Ammon's horn (tissue), 1 donor: ENCODE measurements around the gene GFPT2.
A peak's percentile ranks its signal among the peaks of the same experiment; 100 is the strongest.

ENCODE experiments used
- DNase-seq: peaks from one replicate; pipeline ENCODE4 v3.0.0-alpha.2; 2016; ENCODE audit warnings: low spot score

The GFPT2 gene

DNA sequence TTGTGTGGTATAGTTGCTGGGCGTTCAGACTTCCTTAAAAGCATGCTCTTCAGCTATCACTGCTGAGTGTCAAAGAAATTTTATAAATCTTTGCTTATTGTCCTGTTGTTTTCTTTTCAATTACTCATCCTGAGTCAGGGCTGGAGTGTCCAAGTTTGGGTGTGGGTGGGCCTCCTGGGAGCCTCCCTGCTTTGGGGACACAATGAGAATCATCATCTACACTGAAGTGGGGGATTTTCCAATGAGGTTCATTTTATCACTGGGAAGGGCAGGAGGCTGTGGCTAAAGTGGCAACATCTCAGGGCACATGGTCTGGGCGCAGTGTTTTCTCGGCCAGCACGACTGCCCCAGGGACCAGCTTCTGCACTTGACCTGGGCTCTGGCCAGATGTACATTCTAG is 19.5 kb downstream of the GFPT2 start:
- DNase-seq: no peak

- no peak for DNase-seq
Observed at GRCh38 chr5:180332861-180333260, 20.3 kb downstream of the GFPT2 start.

DNA sequence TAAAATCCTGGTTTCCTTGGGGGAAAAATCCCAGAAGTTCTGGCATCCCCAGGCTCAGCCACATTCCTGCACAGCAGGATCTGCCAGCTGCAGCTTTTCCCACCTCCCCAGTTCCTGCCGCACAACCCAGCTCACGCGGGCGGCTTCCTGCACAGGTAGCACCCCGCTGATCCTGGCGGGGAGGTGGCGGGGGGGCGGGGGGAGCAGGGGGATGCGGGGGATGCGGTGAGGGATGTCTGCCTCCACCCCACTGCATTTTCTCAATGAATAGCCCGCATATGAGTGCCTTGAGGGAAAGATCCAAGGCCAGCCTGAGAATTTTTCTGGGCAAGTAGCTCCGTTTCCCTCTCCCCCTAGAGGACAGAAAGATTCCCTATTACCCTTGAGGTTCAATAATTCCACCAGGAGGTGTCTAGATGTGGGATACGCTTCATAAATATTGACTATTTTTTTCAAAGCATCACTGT is 21.1 kb downstream of the GFPT2 start:
- no peak for DNase-seq

- DNase-seq: no peak
Observed at GRCh38 chr5:180331647-180331950, 21.5 kb downstream of the GFPT2 start.

GRCh38 chr5:180330810-180331646 is 22.1 kb downstream of the GFPT2 start:
- no peak for DNase-seq

GRCh38 chr5:180330270-180330648 is 22.9 kb downstream of the GFPT2 start:
- DNase-seq: no peak

DNA sequence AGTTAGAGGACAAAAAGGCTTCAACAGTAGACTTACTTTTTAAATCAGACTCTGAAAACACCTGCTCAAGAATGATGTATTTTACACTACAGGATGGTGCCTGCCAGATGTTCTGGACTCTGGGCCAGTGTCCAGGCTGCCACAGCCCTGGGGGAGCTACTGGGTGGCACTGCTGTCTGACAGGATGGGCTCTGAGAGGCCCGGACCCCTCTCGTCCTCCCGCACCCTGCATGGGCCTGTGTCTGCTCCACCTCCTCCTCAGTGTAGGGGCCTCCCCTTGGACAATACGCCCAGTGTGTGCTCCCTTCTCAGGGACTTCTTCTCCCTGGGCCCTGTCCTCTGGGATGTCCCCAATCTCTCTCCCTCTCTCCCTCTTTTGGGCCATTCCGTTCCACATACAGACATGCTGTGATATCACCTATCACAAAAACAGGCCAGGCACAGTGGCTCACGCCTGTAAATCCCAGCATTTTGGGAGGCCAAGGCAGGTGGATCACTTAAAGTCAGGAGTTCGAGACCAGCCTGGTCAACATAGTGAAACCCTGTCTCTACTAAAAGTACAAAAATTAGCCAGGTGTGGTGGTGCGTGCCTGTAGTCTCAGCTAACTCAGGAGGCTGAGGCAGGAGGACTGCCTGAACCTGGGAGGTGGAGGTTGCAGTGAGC is 23.4 kb downstream of the GFPT2 start:
- DNase-seq: no peak

GRCh38 chr5:180329138-180329435 is 24.0 kb downstream of the GFPT2 start:
- no peak for DNase-seq

DNA sequence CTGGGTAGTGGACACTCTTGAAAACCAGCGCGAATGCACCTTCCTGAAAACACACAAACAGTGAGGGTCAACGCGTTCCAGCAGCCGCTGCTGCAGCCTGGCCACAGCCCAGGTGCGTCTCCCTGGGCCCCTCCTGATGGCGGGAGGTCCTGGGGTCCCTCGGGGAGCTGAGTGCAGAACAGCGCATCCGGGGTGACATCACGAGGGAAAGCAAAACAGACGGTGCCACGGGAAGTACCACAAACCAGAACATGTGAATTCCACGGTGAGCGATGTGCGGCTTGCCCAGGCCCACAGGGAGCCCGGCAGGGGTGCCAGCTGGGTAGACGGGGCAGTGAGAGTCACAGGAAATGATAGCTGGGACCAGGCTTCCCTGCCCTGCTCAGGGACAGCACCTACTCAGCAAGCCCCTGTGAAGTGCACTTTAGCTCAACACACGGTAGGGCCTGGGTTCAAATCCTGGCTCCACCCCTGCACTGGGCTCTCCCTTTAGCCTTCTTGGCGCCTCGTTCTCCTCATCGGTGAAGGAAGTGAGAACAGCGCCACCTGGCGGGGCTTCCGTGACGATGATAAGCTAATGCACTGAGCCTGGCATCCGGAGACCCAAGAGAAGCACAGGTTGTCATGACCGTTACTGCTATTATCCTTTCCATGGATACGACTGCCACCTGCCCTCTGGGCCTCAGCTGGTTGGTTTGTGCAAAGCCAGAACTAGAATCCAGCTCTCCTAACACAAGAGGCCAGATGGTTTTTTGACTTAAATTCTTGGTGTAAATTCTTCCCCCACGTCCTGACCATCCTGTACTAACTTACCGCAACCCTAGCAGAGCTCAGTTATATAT is 24.6 kb downstream of the GFPT2 start:
- DNase-seq: peak; percentile 83

DNA sequence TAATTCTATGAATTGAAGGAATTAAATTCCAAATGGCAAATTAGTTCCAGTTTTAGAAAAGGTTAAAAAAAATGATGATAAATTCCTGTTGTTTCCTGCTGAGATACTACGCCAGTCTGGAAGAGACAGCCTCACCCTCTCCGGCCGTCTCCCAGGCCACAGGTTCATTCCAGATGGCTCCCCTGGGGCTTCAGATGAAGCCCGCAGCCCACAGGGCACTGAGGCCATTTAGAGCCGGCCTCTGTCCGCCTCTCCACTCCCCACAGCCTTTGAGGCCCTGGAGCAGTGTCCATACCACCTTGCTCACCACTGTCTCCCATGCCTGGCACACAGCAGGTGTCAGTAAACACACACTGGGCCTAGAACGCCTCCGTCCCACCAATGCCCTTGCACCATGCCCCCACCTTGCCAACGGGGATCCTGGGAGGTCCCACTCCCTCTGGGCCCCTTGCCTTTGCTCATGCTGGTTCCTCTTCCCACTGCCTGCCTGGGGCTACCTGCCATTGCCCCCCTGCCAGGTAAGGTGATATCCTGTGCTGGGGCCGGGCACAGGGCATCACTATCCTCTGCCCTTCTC is 26.1 kb downstream of the GFPT2 start:
- DNase-seq: no peak

DNA sequence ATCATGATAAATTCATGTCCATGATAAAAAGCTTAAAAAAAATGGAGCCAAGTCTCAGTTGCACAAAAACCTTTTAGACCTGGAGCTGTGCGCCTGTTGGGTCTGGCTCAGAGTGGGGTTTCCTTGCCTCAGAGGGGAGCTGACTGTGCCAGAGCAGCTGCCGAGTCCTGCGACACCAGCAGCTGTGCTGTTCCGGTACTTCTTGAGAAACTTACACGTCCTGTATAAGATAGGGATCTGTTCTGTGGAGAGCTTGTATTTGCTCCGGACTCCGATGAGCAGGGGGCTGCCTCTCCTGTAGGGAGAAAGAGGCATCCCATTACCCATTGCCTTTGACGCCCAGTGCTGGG is 28.6 kb downstream of the GFPT2 start:
- DNase-seq: peak; percentile 37

DNA sequence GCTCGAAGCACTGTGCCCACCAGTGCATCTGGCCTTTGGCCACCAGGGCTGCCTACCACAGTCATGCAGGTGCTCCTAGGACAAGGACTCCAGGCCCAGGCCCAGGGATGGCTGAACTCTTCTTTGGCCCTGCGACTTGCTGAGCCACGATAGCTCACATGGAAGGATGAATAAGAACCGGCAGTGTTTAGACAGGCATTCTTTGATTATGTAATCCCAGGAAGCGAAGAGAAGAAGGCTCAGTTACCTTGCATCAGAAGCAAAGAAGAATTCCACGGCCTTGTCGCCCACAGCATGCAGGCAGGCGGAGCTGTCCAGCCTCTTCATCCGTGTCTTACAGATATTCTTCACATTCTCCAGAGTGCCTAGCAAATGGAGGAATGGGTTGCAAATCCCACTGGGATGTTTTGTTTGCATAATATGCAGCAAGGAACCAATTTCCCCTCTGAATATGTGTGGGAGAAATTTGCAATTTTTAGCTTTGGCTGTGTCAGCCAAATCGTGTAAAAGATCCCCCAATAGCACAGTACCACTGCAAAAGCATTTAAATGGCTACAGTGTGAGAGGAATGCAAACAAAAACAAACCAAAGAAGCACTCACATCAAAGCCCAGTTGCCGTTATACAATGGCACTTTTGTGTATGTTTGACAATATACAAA is 29.1 kb downstream of the GFPT2 start:
- DNase-seq: peak; percentile 36

DNA sequence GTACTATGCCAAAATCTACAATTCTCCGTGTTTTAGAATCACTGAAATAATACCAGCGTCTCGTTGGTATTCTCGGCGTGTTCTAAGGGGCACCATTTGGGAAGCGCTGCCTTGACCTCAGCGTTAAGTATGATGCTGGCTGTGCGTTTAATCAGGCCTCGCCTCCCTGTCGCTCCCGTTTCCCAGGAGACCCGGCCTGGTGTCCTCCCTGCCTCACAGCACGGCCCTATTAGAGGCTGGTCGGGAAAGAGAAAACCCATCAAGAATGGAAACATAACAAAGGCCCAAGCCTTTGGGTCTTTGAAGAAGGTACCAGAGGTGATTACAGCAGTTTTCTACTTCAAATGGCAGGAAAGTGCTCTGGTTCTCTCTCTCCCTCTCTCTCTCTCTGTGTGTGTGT is 30.0 kb downstream of the GFPT2 start:
- no peak for DNase-seq

DNA sequence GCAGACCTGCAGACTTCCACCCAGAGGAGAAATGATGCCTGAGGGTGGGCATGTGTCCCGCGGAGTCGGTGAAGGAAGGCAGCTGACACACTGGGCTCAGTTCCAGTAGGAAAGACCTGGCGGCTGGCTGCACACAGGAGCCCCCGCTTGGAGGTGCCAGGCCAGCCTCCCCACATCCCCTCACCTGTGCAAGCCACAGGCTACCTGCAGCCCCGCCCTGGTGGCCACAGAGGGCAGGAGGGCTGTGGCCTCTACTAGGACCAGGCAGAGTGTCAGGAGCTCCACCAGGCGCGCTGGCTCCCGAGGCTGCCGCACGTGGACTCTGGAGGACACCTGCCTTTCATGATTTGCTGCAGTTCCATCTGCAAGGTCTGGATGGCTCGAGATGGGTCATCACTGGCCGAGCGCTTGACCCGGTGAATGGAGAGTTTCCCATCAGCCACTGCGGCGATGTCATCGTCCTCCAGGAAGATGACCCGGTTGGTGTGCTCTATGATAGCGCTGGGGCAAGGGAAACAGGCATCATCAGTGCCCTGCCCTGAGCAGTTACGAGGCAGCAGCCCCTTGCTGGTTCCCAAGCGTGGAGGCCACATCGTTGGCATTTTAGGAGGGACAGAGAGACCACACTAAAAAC is 34.6 kb downstream of the GFPT2 start:
- no peak for DNase-seq

- no peak for DNase-seq
Observed at GRCh38 chr5:180316586-180316985, 36.5 kb downstream of the GFPT2 start.

DNA sequence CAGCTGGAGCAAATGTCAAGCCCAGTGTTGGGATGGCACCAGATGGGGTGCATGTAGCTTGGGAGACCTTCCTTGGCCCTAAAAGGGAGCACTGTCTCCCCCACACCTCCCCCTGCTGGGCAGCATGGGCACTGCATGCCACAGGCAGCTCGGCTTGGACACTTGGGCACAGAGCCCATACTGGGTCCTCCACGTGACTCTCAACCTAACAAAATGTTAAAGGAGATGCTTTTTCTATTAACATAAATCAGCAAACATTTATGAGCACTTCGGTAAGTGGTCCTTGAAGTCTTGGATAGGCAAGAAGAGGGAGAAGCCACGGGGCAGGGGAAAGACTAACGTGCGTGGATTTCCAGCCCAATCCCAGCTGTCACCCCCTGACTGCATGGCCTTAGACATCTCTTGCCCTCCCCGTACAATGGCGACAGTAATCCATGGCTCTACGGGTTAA is 37.3 kb downstream of the GFPT2 start:
- DNase-seq: peak; percentile 79

- peak; percentile 84 for DNase-seq
Observed at GRCh38 chr5:180313677-180314505, 39.2 kb downstream of the GFPT2 start.

DNA sequence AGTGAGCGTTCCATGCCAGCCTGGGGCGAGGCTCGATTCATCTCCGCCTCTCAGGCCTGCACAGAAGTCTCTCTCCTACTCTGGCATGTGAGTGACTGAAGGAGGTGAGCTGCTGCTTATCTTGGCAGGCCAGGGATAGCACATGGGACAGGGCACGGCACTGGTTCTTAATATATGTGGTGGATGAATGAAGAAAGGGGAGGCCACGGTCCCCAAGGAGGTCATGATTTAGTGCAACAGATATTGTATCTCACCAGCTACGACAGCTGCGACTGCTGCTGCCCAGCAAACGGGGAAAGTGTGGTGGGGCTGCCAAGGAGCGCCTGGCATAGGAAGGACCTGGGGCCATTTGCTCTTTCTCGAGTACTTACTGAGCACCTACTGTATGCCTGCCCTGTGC is 41.9 kb downstream of the GFPT2 start:
- no peak for DNase-seq

GRCh38 chr5:180306796-180307195 is 46.3 kb downstream of the GFPT2 start:
- DNase-seq: no peak

DNA sequence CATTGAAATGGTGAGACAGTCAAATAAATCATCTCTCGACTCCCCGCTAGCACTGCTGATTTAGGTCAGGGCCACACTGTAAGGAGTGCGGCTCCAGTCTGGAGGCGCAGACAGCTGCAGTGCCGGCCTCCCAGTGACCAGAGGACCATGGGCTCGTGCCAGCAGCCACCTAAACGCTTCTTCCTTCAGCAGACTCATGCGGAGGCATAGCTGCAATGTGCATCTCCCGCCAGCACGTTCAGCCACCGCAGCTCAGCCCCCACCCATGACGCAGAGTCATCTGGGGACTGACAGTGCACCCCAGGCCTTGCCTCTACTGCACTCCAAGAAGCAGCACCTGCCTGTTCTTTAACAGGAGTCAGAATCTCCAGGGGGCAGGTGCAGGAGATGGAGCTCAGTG is 47.7 kb downstream of the GFPT2 start:
- DNase-seq: no peak
